NCI-H69 (cell line): ENCODE measurements around the gene TBATA.
A peak's percentile ranks its signal among the peaks of the same experiment; 100 is the strongest.

Experiments
- DNase-seq: peaks from one replicate; lab custom pipeline; 2025; lab: John Stamatoyannopoulos, UW

Gene TBATA

GRCh38 chr10:70785190-70785589, at the start of gene TBATA:
TBATA (minus strand) TSS chr10:70785377; CDS start chr10:70783379, 1,998 bp downstream.
- no peak for DNase-seq

DNA sequence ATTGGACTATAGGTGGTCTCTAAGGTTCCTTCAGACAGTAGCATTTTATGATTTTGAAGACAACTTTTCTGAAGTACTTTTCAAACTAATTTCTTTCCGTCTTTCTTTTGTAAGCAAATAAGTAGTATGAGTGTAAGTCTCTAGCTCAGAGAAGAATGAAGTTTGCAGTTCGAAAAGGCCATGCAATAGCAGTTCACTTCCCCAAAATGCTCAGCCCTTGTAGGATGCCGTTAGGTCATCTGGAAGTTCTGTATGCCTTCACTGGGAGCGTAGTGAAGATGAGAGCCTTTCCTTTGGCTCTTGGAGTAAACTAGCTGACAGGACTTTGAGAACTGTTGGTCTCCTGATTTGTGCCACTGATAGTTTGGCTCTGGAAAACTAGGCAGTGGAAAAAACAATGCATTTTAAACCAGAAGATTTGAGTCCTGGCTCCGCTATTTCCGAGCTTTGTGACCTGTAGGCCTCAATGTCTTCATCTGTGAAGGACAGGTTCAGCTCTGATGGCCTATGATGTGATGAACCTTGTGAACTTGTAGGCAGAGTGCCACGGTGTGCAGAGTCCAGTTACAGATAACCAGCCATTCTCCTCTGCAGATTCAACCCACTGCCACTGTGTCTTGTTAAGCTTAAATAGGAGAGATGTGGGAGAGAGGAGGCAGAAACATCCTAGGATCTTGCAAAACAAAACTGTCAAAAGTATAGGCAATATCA, 49.4 kb upstream of the TBATA start:
- no peak for DNase-seq

GRCh38 chr10:70834021-70834420, 48.8 kb upstream of the TBATA start:
- DNase-seq: no peak

DNA sequence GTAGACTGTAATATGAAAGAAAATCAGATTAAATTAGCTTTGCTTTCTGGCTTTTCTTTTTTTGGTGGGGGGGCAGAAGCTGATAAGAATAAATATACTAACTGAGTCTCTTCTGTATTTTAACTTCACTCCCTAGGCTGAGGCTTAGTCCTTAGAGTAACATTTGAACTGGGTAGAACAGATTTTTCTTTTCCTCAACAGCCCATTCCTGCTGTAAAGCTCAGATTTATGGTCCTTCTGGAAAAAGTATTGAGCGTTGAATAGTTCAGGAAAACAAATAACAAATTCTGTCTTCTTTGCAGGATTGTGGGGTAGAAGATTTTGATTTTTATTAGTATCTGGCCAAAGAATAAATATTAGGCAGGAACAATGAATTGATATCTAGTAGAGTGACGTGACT, 48.4 kb upstream of the TBATA start:
- no peak for DNase-seq

- DNase-seq: no peak
Measured at GRCh38 chr10:70832852-70833528, 47.8 kb upstream of the TBATA start.

- no peak for DNase-seq
Measured at GRCh38 chr10:70832221-70832620, 47.0 kb upstream of the TBATA start.

GRCh38 chr10:70830164-70830563, 45.0 kb upstream of the TBATA start:
- DNase-seq: no peak

DNA sequence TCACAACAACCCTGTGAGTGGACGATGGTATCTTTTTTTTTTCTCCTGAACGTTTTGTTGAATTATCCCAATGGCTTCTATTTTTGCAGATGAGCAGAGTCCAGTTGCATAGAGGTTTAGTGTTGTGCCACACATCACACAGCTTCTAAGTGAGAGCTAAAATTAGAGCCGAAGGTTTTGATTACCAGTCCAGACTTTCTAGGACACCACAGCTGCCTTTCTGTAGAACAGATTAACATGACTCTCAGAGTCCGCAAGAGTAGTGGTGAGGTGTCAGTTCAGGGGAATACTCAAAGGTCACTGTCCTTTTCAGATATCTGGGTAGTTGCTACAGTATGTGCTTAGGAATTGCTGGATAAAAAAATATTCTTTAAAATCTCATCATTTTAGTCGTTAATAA, 44.4 kb upstream of the TBATA start:
- DNase-seq: no peak

GRCh38 chr10:70828923-70829322, 43.7 kb upstream of the TBATA start:
- peak; percentile 8 for DNase-seq

- DNase-seq: no peak
Measured at GRCh38 chr10:70827086-70827757, 42.0 kb upstream of the TBATA start.

DNA sequence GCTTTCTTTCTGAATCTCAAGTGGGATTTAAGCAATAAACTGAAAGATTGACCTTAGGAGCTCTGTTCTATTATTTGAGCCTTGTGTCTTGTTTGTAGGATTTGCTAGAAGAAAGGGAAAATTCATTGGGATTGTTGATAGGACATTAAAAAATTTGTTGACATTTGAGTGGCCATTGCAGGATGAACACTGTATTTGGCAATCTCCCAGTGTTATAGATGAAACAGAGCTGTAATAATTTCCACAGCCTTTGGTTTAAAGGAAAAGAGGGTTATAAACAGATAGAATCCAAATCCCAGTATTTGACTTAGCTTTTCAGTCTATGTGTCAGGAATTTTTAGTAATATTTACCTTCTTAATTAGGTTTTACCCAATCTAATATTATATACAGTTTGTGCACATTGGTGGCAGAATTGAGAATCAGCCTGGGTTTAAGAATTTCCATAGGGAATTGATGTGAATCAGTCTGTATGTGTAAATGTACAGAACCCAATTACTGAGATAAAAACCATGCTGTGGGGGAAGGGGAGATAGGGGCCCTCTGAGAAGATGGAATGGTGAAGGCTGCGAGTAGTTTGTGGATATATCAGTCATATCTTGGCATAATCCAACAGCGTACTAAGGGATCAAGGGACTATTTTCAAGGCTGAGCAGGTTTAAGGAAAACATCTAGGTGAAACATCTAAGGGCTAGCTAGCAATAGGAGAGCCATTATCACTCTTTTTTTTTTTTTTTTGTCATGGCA, 37.1 kb upstream of the TBATA start:
- no peak for DNase-seq

- peak; percentile 5 for DNase-seq
Measured at GRCh38 chr10:70820976-70821750, 36.0 kb upstream of the TBATA start.

DNA sequence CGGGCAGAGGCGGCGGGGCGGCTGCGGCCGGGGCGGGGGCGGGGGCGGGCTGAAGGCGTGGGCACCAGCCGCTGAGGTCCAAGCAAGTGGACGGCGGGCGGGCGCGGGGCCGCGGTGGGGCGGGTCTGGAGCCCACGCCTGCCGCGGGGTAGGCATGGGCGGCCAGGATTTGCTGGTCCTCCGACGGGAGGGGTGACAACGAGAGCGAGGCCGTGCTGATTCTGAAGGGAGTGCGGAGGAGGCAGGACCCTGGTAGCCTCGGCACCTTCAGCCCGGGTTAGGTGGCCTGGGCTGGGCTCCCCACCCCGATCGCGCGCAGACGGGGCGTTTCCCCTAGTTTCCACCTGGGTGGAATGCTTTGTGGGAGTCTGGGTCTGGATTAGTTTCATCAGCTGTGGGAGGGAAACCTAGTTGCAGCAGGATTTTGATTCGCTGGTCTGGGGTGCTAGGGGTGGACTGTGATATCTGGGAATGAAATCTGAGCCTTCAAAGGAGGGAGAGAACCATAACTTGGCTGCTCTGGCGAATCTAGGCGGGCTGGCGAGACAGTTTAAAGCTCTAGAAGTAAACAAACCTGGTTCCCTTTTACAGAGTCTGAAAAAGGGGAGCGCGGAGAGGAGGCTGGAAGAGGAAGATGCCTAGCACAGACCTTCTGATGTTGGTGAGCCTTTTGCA, 31.2 kb upstream of the TBATA start:
- peak; percentile 79 for DNase-seq

DNA sequence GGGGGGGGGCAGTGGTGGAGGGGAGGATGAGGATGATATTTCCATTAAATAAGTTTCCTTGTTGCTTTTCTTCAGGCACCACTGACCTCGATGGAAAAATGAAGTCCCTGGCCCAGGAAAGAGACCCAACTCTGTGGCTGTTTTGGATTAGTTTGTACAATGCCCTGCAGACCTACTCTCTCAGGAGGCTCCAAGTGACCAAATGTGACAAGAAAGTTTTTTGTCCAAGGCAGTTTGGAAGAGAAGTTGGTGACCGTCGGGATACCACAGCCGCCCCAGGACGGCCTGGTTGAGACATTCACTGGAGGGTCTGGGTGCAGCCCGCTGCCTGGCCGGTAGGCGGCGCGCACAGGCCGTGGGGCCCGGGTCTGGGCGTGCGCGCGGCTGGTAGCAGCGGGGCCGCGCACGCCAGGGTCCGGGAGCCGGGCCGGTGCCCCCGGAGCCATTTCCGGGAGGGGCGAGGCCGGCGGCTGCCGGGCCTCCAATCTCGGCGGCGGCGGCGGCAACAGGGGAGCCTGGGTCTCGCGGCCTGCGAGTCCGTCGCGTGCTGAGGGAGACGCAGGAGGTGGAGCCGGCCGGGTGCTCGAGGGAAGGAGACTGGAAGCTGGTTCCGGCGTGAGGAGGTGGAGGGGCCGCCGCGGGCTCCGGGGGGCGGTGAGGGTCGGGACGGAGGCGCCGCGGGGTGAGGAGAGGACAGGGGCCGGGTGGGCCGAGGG, 30.5 kb upstream of the TBATA start, which contains the start of gene SGPL1:
TSS of gene SGPL1 (plus strand) at position 445 of the 716 bp plus-strand sequence. CDS start 906 bp downstream, outside the sequence.
- DNase-seq: peak; percentile 87

- no peak for DNase-seq
Measured at GRCh38 chr10:70814126-70814525, 28.9 kb upstream of the TBATA start.

- DNase-seq: peak; percentile 23
Measured at GRCh38 chr10:70812814-70813213, 27.6 kb upstream of the TBATA start.

GRCh38 chr10:70811881-70812280, 26.7 kb upstream of the TBATA start:
- DNase-seq: peak; percentile 12

DNA sequence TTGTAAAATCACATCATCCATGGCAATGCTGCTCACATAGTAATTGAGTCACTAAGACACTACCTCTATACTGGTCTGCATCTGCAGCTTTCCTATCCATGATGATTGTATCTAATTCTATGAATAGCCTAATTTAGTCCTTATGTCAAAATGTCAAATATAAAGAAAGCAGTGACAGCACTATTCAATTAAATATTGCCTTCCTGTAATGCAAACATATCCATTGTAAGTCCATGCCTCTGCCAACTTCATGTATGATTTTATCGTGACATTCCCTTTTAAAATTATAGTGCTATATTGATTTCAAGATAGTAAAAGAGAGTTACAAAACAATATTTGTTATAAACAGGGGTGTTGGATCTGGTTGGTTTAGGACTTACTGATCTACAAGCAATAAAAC, 25.8 kb upstream of the TBATA start:
- no peak for DNase-seq

GRCh38 chr10:70809726-70810125, 24.5 kb upstream of the TBATA start:
- DNase-seq: no peak

DNA sequence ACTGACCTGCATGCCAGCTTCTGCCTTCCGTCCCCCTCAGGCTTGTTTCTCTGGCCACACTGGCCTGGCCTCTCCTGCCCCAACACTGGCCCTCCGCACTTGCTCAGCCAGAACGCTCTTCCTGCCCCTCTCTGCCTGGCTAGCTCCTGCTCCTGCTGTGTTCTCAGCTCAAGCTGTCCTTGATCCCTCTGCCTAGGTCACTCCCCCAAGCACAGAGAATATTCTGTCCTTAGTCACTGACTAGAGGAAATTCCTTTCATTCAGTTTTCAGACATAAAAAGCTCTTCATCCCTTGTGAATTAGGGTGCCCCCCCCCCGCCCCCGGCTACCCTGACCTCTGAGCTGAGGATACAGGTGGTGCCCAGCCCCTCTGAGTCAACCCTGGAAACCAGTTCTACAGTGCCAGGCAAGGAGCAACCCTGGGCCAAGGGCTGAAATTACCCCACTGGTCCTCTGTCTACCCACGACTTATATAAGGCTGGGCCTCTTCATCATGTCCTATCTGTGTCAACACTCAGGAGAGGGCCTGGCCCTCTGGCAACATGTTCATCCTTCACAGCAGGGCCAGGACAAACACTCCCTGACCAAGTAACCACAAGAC, 23.9 kb upstream of the TBATA start:
- peak; percentile 12 for DNase-seq
